Measurements from ENCODE around the gene PCDHGB7.
A peak's percentile ranks its signal among the peaks of the same experiment; 100 is the strongest.
"Not testable (repeated sequence)": the region's sequence is repeated elsewhere in the genome, so short reads cannot be mapped to it uniquely, and the experiment has no call there.

PCDHGB7 gene

GRCh38 chr5:141417494-141418172 is at the start of gene PCDHGB7:
TSS of gene PCDHGB7 (plus strand) at chr5:141417677. CDS start at chr5:141417860, 183 bp downstream.
- peak; percentile 73 for DNase-seq

GRCh38 chr5:141369994-141370848 is 47.3 kb upstream of the PCDHGB7 start, which contains the start of gene PCDHGB3:
TSS of gene PCDHGB3 (plus strand) at chr5:141370242. CDS start at chr5:141370395, 153 bp downstream.
- peak; percentile 3 for DNase-seq

GRCh38 chr5:141371572-141372475 is 45.7 kb upstream of the PCDHGB7 start:
- no peak for DNase-seq

- peak; percentile 37 for DNase-seq
Observed at GRCh38 chr5:141373673-141374317, 43.7 kb upstream of the PCDHGB7 start, which contains the start of gene PCDHGA6. TSS of gene PCDHGA6 (plus strand) at chr5:141373891. CDS start at chr5:141374084, 193 bp downstream.

- DNase-seq: no peak
Observed at GRCh38 chr5:141374627-141375026, 42.9 kb upstream of the PCDHGB7 start.

GRCh38 chr5:141375444-141376155 is 41.9 kb upstream of the PCDHGB7 start:
- not testable (repeated sequence) for DNase-seq

- DNase-seq: no peak
Observed at GRCh38 chr5:141382469-141383294, 34.8 kb upstream of the PCDHGB7 start, which contains the start of gene PCDHGA7. TSS of gene PCDHGA7 (plus strand) at chr5:141382742. CDS start at chr5:141382900, 158 bp downstream.

GRCh38 chr5:141383345-141383744 is 34.1 kb upstream of the PCDHGB7 start:
- DNase-seq: no peak

GRCh38 chr5:141384471-141385267 is 32.8 kb upstream of the PCDHGB7 start:
- no peak for DNase-seq

- DNase-seq: peak; percentile 22
Observed at GRCh38 chr5:141387557-141388311, 29.7 kb upstream of the PCDHGB7 start, which contains the start of gene PCDHGB4. TSS of gene PCDHGB4 (plus strand) at chr5:141387698. CDS start at chr5:141387885, 187 bp downstream.

- DNase-seq: no peak
Observed at GRCh38 chr5:141388661-141389060, 28.8 kb upstream of the PCDHGB7 start.

- DNase-seq: no peak
Observed at GRCh38 chr5:141389153-141390042, 28.1 kb upstream of the PCDHGB7 start.

GRCh38 chr5:141392429-141393198 is 24.9 kb upstream of the PCDHGB7 start, which contains the start of gene PCDHGA8:
TSS of gene PCDHGA8 (plus strand) at chr5:141392633. CDS start at chr5:141392814, 181 bp downstream.
- DNase-seq: no peak

GRCh38 chr5:141393267-141393666 is 24.2 kb upstream of the PCDHGB7 start:
- DNase-seq: no peak

GRCh38 chr5:141394401-141395187 is 22.9 kb upstream of the PCDHGB7 start:
- not testable (repeated sequence) for DNase-seq
